MM.1S (cell line): Measurements from ENCODE around the gene RBL2.

ENCODE experiments used
- DNase-seq: peaks from one replicate; pipeline ENCODE4 v3.0.0-alpha.2; 2015
- H2AFZ ChIP-seq: fragments of 300-600 bp; sonication (generic); 2 replicates; pipeline ENCODE4 v1.6.0; 2016; ENCODE audit warnings: antibody characterized with exemption, low read length
- H3F3A ChIP-seq: fragments of 300-600 bp; sonication (generic); 2 replicates; pipeline ENCODE4 v1.6.1; 2016; ENCODE audit warnings: mild to moderate bottlenecking, antibody characterized with exemption, low read length, moderate library complexity, mixed read lengths; ENCODE audit not compliant: insufficient read depth
- H3K27ac ChIP-seq: fragments of 300-600 bp; sonication (generic); 2 replicates; pipeline ENCODE4 v1.5.1; 2016; ENCODE audit warnings: mild to moderate bottlenecking, low read length
- H3K27me3 ChIP-seq: fragments of 300-600 bp; sonication (generic); replicated peaks from 2 replicates; pipeline ENCODE4 v1.6.0; 2016; ENCODE audit warnings: low read length; ENCODE audit not compliant: insufficient read depth
- H3K36me3 ChIP-seq: fragments of 300-600 bp; sonication (generic); replicated peaks from 2 replicates; pipeline ENCODE4 v1.6.1; 2016; ENCODE audit warnings: mild to moderate bottlenecking, low read length, mixed read lengths; ENCODE audit not compliant: insufficient read depth
- H3K4me1 ChIP-seq: fragments of 300-600 bp; sonication (generic); 2 replicates; pipeline ENCODE4 v1.6.1; 2016; ENCODE audit warnings: low read length, mixed read lengths
- H3K4me2 ChIP-seq: fragments of 300-600 bp; sonication (generic); 2 replicates; pipeline ENCODE4 v1.6.0; 2016; ENCODE audit warnings: low read depth, low read length
- H3K4me3 ChIP-seq: fragments of 300-600 bp; sonication (generic); 2 replicates; pipeline ENCODE4 v1.5.1; 2016; ENCODE audit warnings: low read length, mixed read lengths
- H3K79me2 ChIP-seq: fragments of 300-600 bp; sonication (generic); 2 replicates; pipeline ENCODE4 v1.6.1; 2016; ENCODE audit warnings: mixed run types, low read length, mixed read lengths
- H3K9ac ChIP-seq: fragments of 300-600 bp; sonication (generic); 2 replicates; pipeline ENCODE4 v1.6.1; 2016; ENCODE audit warnings: low read length, mixed read lengths
- H3K9me2 ChIP-seq: fragments of 300-600 bp; sonication (generic); replicated peaks from 2 replicates; pipeline ENCODE4 v1.6.1; 2016; ENCODE audit warnings: mild to moderate bottlenecking, low read length, mixed read lengths; ENCODE audit not compliant: insufficient read depth
- H3K9me3 ChIP-seq: fragments of 300-600 bp; sonication (generic); replicated peaks from 2 replicates; pipeline ENCODE4 v1.6.1; 2016; ENCODE audit warnings: mild to moderate bottlenecking, low read length, mixed read lengths; ENCODE audit not compliant: insufficient read depth
- H4K20me1 ChIP-seq: fragments of 300-600 bp; sonication (generic); 2 replicates; pipeline ENCODE4 v1.6.1; 2016; ENCODE audit warnings: mild to moderate bottlenecking, low read length, moderate library complexity, mixed read lengths; ENCODE audit not compliant: insufficient read depth
- CTCF ChIP-seq: fragments of 300-600 bp; sonication (generic); IDR thresholded peaks from 2 replicates; pipeline ENCODE4 v1.5.1; 2016; ENCODE audit warnings: antibody characterized with exemption, low read length, mixed read lengths
- EZH2 ChIP-seq: fragments of 300-600 bp; sonication (generic); optimal IDR thresholded peaks from 2 replicates; pipeline ENCODE3; 2017; ENCODE audit warnings: low read depth, mild to moderate bottlenecking, antibody characterized with exemption, low read length, mixed read lengths
- EZH2phosphoT487 ChIP-seq: fragments of 300-600 bp; sonication (generic); IDR thresholded peaks from 2 replicates; pipeline ENCODE4 v1.6.1; 2018; ENCODE audit warnings: antibody characterized with exemption, low read length

Gene RBL2

GRCh38 chr16:53478965-53479364 lies 44.7 kb downstream of the RBL2 start:
- TF ChIP-seq EZH2 (no peak), CTCF (no peak), EZH2phosphoT487 (no peak)
- Histone ChIP-seq H3K27ac (no peak overlapping the region), H3K4me2 (no peak overlapping the region), H2AFZ (no peak overlapping the region), H3K9ac (no peak overlapping the region), H4K20me1 (no peaks in the 10 kb centered on the region), H3K4me1 (no peaks in the 10 kb centered on the region), H3K4me3 (no peak overlapping the region), H3K79me2 (0 out of 2 replicates have a peak, but pooled peaks cover 4% of the 10 kb centered on the region), H3F3A (no peaks in the 10 kb centered on the region), H3K9me2 (no peaks in the 10 kb centered on the region), H3K9me3 (no peaks in the 10 kb centered on the region), H3K36me3 (no peaks in the 10 kb centered on the region; the same call in 1 of the 2 replicates), H3K27me3 (no peaks in the 10 kb centered on the region)
- no peak for DNase-seq

GRCh38 chr16:53480394-53480793 lies 46.1 kb downstream of the RBL2 start:
- H3K79me2 ChIP-seq, result 0 out of 2 replicates have a peak, but pooled peaks cover 4% of the 10 kb centered on the region
- H3K27ac ChIP-seq, result no peak overlapping the region
- no peaks in the 10 kb centered on the region for H4K20me1 ChIP-seq
- no peak overlapping the region for H3K4me2 ChIP-seq
- DNase-seq, result no peak
- no peak overlapping the region for H3K9ac ChIP-seq
- TF ChIP-seq EZH2phosphoT487 (no peak), CTCF (no peak), EZH2 (no peak)
- no peak overlapping the region for H2AFZ ChIP-seq
- no peak overlapping the region for H3K4me3 ChIP-seq
- no peaks in the 10 kb centered on the region for H3K9me2 ChIP-seq
- no peaks in the 10 kb centered on the region for H3K9me3 ChIP-seq
- no peaks in the 10 kb centered on the region for H3F3A ChIP-seq
- H3K36me3 ChIP-seq, result no peaks in the 10 kb centered on the region; the same call in none of the 2 replicates
- no peaks in the 10 kb centered on the region for H3K27me3 ChIP-seq
- H3K4me1 ChIP-seq, result no peaks in the 10 kb centered on the region

- Histone ChIP-seq H3K4me3 (no peak overlapping the region), H3K27me3 (no peaks in the 10 kb centered on the region), H3K9me3 (no peaks in the 10 kb centered on the region), H3K4me2 (no peak overlapping the region), H2AFZ (no peak overlapping the region), H3K9ac (no peak overlapping the region), H3K79me2 (0 out of 2 replicates have a peak, but pooled peaks cover 2% of the 10 kb centered on the region), H3K9me2 (no peaks in the 10 kb centered on the region), H3K27ac (no peak overlapping the region), H4K20me1 (no peaks in the 10 kb centered on the region), H3K36me3 (no peaks in the 10 kb centered on the region; the same call in none of the 2 replicates), H3K4me1 (no peaks in the 10 kb centered on the region), H3F3A (no peaks in the 10 kb centered on the region)
- no peak for DNase-seq
- TF ChIP-seq CTCF (no peak), EZH2 (no peak), EZH2phosphoT487 (no peak)
These were observed 47.9 kb downstream of the RBL2 start for GRCh38 chr16:53482123-53482522.
